ENCODE results near the gene PBX1. TPM values are rescaled to one million over a fixed set of nuclear protein-coding genes. Genes with fewer than 3 reads are reported as not detected.
"Not testable (repeated sequence)": the region's sequence is repeated elsewhere in the genome, so short reads cannot be mapped to it uniquely, and the experiment has no call there.

PBX1 gene
- total RNA-seq, 1 donor from 2014 or later = 257 TPM

- Mint-ChIP-seq H3K27ac (peak overlapping the region; percentile 97), H3K36me3 (peaks cover 33% of the 10 kb centered on the region), H3K27me3 (no peaks in the 10 kb centered on the region), H3K4me1 (ENCODE audit: unreplicated experiment) (peaks cover 62% of the 10 kb centered on the region), H3K9me3 (no peaks in the 10 kb centered on the region), H3K4me3 (peak overlapping the region; percentile 81)
- TF ChIP-seq CTCF (conservative IDR thresholded peaks at IDR 0.05) = no peak
- no peak for DNase-seq (ENCODE audit: extremely low spot score, unreplicated experiment)
These were observed 42.6 kb downstream of the PBX1 start for GRCh38 chr1:164601399-164602100.

- TF ChIP-seq CTCF (conservative IDR thresholded peaks at IDR 0.05) = no peak
- peaks cover 35% of the 10 kb centered on the region for H3K36me3 Mint-ChIP-seq
- H3K4me3 Mint-ChIP-seq = peak overlapping the region; percentile 81
- H3K9me3 Mint-ChIP-seq = no peaks in the 10 kb centered on the region
- peak overlapping the region; percentile 97 for H3K27ac Mint-ChIP-seq
- no peak for DNase-seq (ENCODE audit: extremely low spot score, unreplicated experiment)
- H3K4me1 Mint-ChIP-seq (ENCODE audit: unreplicated experiment) = peaks cover 66% of the 10 kb centered on the region
- no peaks in the 10 kb centered on the region for H3K27me3 Mint-ChIP-seq
These were observed 43.1 kb downstream of the PBX1 start for GRCh38 chr1:164602101-164602422.

GRCh38 chr1:164602480-164603093 is 43.6 kb downstream of the PBX1 start:
- Mint-ChIP-seq H3K4me1 (ENCODE audit: unreplicated experiment) (peaks cover 67% of the 10 kb centered on the region), H3K9me3 (no peaks in the 10 kb centered on the region), H3K4me3 (peak overlapping the region; percentile 81), H3K27ac (peak overlapping the region; percentile 97), H3K27me3 (no peaks in the 10 kb centered on the region), H3K36me3 (peaks cover 35% of the 10 kb centered on the region)
- DNase-seq (ENCODE audit: extremely low spot score, unreplicated experiment) = no peak
- no peak for TF ChIP-seq CTCF (conservative IDR thresholded peaks at IDR 0.05)

- DNase-seq (ENCODE audit: extremely low spot score, unreplicated experiment); H3K9me3 Mint-ChIP-seq; H3K27me3 Mint-ChIP-seq; H3K4me3 Mint-ChIP-seq: not testable (repeated sequence)
- Mint-ChIP-seq H3K36me3 (peaks cover 26% of the 10 kb centered on the region), H3K27ac (peak overlapping the region; percentile 54), H3K4me1 (ENCODE audit: unreplicated experiment) (peaks cover 64% of the 10 kb centered on the region)
These were observed 44.8 kb downstream of the PBX1 start for GRCh38 chr1:164603805-164604204.

GRCh38 chr1:164604541-164604940 is 45.6 kb downstream of the PBX1 start:
- Mint-ChIP-seq H3K27me3 (no peaks in the 10 kb centered on the region), H3K9me3 (no peaks in the 10 kb centered on the region), H3K4me1 (ENCODE audit: unreplicated experiment) (peaks cover 64% of the 10 kb centered on the region), H3K4me3 (no peak overlapping the region), H3K27ac (peak overlapping the region; percentile 54), H3K36me3 (peaks cover 22% of the 10 kb centered on the region)
- DNase-seq (ENCODE audit: extremely low spot score, unreplicated experiment) = no peak
- TF ChIP-seq CTCF (conservative IDR thresholded peaks at IDR 0.05) = no peak

- no peaks in the 10 kb centered on the region for H3K9me3 Mint-ChIP-seq
- no peak for DNase-seq (ENCODE audit: extremely low spot score, unreplicated experiment)
- no peak for TF ChIP-seq CTCF (conservative IDR thresholded peaks at IDR 0.05)
- peak overlapping the region; percentile 54 for H3K27ac Mint-ChIP-seq
- peaks cover 26% of the 10 kb centered on the region for H3K36me3 Mint-ChIP-seq
- no peak overlapping the region for H3K4me3 Mint-ChIP-seq
- H3K27me3 Mint-ChIP-seq = no peaks in the 10 kb centered on the region
- peaks cover 70% of the 10 kb centered on the region for H3K4me1 Mint-ChIP-seq (ENCODE audit: unreplicated experiment)
These were observed 46.5 kb downstream of the PBX1 start for GRCh38 chr1:164605254-164606091.
